Subcutaneous abdominal adipose tissue (tissue), 5 donors: ENCODE results near the gene NOTCH4.
"Not testable (repeated sequence)": the region's sequence is repeated elsewhere in the genome, so short reads cannot be mapped to it uniquely, and the experiment has no call there.

Experiments
- H3K27ac ChIP-seq: one replicate; pipeline ENCODE4 v1.7.0; 2013; ENCODE audit warnings: low read depth, mild to moderate bottlenecking, inconsistent platforms, low read length, moderate library complexity
- H3K27me3 ChIP-seq, 5 donors: one replicate each; pipeline ENCODE4 v1.7.0; 2013; ENCODE audit warnings: low read length in 5 of 5, inconsistent platforms in 1 of 5; ENCODE audit not compliant: control insufficient read depth in 5 of 5, insufficient read depth in 4 of 5
- H3K36me3 ChIP-seq, 5 donors: one replicate each; pipeline ENCODE4 v1.7.0; 2013; ENCODE audit warnings: low read length in 5 of 5; ENCODE audit not compliant: control insufficient read depth in 5 of 5, insufficient read depth in 5 of 5
- H3K4me1 ChIP-seq, 5 donors: one replicate each; pipeline ENCODE4 v1.7.0; 2013; ENCODE audit warnings: low read length in 5 of 5, mild to moderate bottlenecking in 3 of 5, moderate library complexity in 1 of 5; ENCODE audit not compliant: control insufficient read depth in 5 of 5, insufficient read depth in 5 of 5
- H3K4me3 ChIP-seq, 5 donors: one replicate each; pipeline ENCODE4 v1.7.0; 2013; ENCODE audit warnings: low read length in 5 of 5, low read depth in 1 of 5
- H3K9ac ChIP-seq, 5 donors: one replicate each; pipeline ENCODE4 v1.7.0; 2013; ENCODE audit warnings: low read length in 5 of 5, mild to moderate bottlenecking in 4 of 5, moderate library complexity in 3 of 5
- H3K9me3 ChIP-seq, 5 donors: one replicate each; pipeline ENCODE4 v1.7.0; 2013; ENCODE audit warnings: low read length in 5 of 5; ENCODE audit not compliant: control insufficient read depth in 5 of 5
- donor health status: healthy.
- donor health status: healthy.
- donor health status: healthy.
- donor health status: healthy.
- donor health status: healthy.

NOTCH4 gene

DNA sequence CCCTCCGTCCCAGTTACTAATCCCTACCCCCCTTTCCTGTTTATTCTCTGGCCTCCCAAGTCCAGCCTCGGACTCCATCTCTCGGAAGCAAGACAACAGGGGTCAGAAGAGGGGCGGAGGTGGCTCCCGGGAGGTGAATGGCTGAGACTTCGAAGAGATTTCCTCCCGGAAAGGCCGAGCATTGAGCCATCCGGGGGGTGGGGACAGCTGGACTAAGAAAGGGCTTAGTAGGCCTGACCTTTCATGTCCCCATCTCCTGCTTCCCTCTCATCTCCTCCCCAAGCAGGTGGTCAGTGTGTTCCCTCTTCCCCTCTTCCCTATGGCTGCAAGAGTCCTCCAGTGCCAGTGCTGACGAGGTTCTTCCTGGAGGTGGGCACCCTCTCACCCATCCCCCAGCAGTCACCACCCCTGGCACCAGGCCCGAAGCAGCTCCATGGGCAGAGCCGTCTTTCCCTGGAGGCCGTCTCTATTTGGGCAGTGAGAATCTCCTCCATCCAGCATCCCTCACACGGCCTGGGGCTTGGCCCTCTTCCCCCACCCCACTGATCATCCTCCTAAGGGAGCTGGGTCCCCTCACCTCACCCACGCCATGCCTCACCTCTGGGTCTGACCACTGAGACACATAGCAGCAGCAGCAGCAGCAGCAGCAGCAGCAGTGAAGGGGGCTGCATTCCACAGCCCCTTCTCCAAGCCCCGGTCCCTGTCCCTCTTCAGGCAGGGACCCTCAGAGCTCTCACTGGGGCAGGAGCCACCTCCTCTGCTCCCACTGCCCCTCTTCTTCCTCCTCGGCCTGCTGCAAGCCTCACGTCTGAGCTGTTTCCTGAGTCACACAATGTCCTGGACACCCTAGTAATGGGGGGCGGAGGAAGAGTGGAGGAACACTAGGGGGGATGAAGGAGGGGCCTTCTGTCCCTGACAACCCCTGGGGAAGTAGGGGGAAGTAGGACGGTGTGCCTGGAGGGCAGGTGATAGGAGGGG, at the start of gene NOTCH4:
NOTCH4 (minus strand) TSS at position 810 of the 978 bp plus-strand sequence; CDS start at position 671, 139 bp downstream.
- H3K9me3 ChIP-seq = no peaks in the 10 kb centered on the region
- peak within 1 kb of the TSS; percentile 64 for H3K27ac ChIP-seq
- peaks cover 0 to 14% (median 3%) of the 10 kb centered on the region in 5 donors for H3K27me3 ChIP-seq
- peak within 1 kb of the TSS; percentile 13 to 73 (median 66) for H3K4me3 ChIP-seq
- H3K36me3 ChIP-seq = peaks cover 0 to 28% (median 16%) of the 10 kb centered on the region in 5 donors
- peaks cover 0 to 58% (median 3%) of the 10 kb centered on the region in 5 donors for H3K4me1 ChIP-seq
- peak within 1 kb of the TSS in 2 of 5 donors; percentile 62 to 74 for H3K9ac ChIP-seq

DNA sequence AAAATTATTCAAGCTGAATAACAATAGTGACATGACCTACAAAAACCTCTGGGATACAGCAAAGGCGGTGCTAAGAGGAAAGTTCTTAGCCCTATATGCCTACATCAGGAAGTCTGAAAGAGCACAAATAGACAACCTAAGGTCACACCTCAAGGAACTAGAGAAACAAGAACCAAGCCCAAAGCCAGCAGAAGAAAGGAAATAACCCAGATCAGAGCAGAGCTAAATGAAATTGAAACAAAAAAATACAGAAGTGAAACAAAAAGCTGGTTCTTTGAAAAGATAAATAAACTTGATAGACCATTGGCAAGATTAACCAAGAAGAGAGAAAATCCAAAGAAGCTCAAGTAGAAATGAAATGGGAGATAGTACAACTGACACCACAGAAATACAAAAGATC, 47.6 kb upstream of the NOTCH4 start:
- H3K4me1 ChIP-seq = no peaks in the 10 kb centered on the region
- H3K9ac ChIP-seq = no peak overlapping the region
- H3K27ac ChIP-seq = no peak overlapping the region
- H3K27me3 ChIP-seq = no peaks in the 10 kb centered on the region
- no peaks in the 10 kb centered on the region for H3K9me3 ChIP-seq
- H3K4me3 ChIP-seq = no peak overlapping the region
- no peaks in the 10 kb centered on the region for H3K36me3 ChIP-seq

DNA sequence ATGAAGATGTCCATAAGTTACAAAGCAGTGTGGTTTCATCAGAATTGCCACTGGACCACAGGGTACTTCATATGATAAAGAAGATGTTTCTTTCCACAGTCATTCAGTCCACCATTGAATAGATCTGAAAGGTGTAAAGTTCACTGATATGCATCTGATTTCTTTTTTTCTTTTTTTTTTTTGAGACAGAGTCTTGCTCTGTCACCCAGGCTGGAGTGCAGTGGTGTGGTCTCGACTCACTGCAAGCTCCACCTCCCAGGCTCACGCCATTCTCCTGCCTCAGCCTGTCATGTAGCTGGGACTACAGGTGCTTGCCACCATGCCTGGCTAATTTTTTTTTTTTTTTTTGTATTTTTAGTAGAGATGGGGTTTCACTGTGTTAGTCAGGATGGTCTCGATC, 44.6 kb upstream of the NOTCH4 start:
- H3K4me3 ChIP-seq, H3K27me3 ChIP-seq, H3K27ac ChIP-seq, H3K36me3 ChIP-seq, H3K4me1 ChIP-seq, H3K9me3 ChIP-seq, H3K9ac ChIP-seq: not testable (repeated sequence)

DNA sequence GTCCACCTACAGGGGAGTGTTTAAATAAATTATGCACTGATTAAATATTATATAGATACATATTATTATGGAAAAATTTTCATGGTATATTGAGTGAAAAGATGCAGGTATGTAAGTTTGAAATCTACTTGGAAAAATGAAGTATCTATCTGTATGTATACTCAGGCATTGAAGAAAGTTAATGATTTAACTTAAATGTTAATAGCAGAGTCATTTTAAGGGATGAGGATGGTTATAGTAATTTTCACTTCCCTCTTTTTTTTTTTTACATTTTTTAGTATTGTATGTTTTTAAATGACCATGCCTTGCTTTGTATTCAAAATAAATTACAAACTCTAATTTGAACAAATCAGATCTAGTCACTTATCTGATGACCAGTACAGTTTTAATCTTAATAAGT, 43.2 kb upstream of the NOTCH4 start:
- Histone ChIP-seq H3K9me3 (no peaks in the 10 kb centered on the region), H3K4me3 (no peak overlapping the region), H3K9ac (no peak overlapping the region), H3K4me1 (no peaks in the 10 kb centered on the region), H3K27me3 (no peaks in the 10 kb centered on the region), H3K36me3 (no peaks in the 10 kb centered on the region), H3K27ac (no peak overlapping the region)

DNA sequence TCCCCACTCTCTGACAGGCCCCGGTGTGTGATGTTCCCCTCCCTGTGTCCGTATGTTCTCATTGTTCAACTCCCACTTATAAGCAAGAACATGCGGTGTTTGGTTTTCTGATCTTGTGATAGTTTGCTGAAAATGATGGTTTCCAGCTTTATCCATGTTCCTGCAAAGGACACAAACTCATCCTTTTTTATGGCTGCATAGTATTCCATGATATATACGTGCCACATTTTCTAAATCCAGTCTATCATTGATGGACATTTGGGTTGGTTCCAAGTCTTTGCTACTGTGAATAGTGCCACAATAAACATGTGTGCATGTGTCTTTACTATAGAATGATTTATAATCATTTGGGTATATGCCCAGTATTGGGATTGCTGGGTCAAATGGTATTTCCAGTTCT, 33.4 kb upstream of the NOTCH4 start:
- H3K4me1 ChIP-seq = peaks cover 0 to 21% (median 9%) of the 10 kb centered on the region in 5 donors
- H3K36me3 ChIP-seq, H3K9me3 ChIP-seq, H3K4me3 ChIP-seq, H3K27ac ChIP-seq, H3K27me3 ChIP-seq, H3K9ac ChIP-seq: not testable (repeated sequence)

DNA sequence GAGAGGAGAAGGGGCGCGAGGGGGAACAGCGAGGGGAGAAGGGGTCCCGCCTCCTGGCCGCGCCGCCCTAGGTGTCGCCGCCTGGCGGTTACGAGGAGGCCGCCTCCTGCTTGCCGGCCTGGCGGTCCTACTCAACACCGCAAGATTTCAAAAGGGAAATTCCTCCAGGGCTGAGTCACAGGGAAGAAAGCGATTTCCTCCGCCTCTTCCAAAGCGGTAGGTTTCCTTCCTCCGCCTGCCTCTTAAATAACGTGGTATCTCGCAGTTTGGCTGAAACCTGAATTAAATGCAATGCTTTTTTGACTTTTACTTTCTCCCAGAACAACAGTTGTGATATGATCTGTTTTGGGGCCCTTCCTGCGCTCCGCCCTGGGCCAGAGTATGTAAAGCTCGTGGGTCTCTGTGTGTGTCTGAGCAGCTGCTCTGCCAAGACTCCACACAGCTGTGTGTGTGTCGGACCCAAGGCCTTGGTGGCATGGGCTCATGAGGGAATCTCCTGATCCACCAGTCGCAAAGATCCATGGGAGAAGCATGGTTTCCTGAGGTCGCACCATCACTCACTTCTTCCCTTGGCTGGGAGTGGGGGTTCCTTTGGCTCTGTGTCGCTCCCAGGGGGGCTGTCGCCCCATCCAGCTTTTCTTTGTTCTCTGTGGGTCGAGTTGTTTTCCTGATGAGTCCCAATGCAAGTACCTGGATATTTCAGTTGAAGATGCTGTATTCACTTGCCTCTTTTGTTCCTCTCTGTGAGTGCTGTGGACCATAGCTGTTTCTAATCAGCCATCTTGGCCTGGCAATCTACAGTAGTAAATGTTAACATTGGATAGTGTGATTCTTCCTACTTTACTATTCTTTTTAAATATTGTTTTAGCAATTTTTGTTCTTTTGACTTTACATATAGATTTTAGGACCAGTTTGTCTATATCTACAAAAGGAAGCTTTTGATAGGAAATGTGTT, 31.6 kb upstream of the NOTCH4 start:
- Histone ChIP-seq H3K36me3 (no peaks in the 10 kb centered on the region), H3K4me3 (peak overlapping the region; percentile 38 to 72 (median 61)), H3K27me3 (no peaks in the 10 kb centered on the region), H3K27ac (peak overlapping the region; percentile 77), H3K9me3 (no peaks in the 10 kb centered on the region), H3K9ac (peak overlapping the region in 3 of 5 donors; percentile 41 to 68 (median 65)), H3K4me1 (peaks cover 0 to 22% (median 9%) of the 10 kb centered on the region in 5 donors)

DNA sequence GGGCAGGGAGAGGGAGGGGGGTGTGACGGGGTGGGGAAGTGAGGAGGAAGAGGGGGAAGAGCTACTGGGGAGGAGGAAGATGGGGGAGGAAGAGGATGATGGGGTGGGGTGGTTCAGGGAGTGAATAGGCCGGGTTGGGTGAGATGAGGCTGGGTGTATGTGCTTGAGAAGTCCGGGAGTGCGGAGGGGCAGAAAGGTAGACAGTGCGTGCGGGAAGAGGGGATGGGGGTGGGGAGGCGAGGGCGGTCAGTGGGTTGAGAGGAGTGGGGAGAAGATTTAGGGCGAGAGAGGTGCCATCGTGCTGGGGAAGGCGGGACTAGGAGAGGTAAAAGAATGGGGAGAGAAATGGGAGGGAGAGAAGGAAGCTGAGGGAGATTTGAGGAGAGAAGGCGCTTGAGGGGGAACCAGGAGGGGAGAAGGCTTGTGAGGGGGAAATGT, 30.9 kb upstream of the NOTCH4 start:
- Histone ChIP-seq H3K27ac (peak overlapping the region; percentile 77), H3K4me1 (peaks cover 0 to 22% (median 9%) of the 10 kb centered on the region in 5 donors), H3K27me3 (no peaks in the 10 kb centered on the region), H3K36me3 (no peaks in the 10 kb centered on the region), H3K9me3 (no peaks in the 10 kb centered on the region), H3K4me3 (peak overlapping the region; percentile 38 to 72 (median 57)), H3K9ac (peak overlapping the region in 3 of 5 donors; percentile 41 to 68 (median 48))

DNA sequence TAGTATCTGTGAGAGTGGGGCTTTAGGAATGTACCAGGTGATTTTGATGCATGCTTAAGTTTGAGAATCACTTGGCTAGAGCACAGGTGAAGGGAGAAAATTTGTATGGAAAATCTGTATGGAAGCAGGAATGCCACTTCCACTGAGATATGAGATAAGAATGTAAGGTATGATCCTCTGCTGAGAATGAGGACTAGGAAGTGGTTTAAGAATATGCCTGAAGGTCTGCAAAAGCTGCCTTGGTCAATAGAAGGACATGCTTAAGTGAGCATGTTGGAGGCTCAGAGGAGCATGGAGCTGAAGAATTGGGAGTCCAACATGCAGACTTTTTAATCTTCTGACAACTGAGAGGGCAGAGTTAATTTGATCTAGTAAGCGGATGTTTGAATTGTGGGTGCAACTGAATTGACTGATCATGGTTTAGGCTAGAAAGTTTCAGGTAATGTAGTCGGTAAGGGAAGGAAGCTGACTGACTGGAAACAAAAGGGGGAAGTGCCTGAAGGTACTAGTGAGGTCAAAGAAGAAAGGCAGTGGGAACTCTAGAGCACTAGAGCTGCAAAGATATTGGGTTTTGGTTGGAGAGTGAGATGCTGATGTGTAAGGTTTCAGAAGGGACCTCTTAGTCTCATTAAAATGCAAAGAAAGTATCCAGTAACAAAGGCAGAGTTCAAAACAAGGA, 28.6 kb upstream of the NOTCH4 start:
- H3K4me1 ChIP-seq = peaks cover 0 to 22% (median 9%) of the 10 kb centered on the region in 5 donors
- H3K36me3 ChIP-seq = no peaks in the 10 kb centered on the region
- no peak overlapping the region for H3K4me3 ChIP-seq
- peaks cover 0 to 3% (median 0%) of the 10 kb centered on the region in 5 donors for H3K9me3 ChIP-seq
- no peak overlapping the region for H3K9ac ChIP-seq
- H3K27ac ChIP-seq = no peak overlapping the region
- H3K27me3 ChIP-seq = no peaks in the 10 kb centered on the region

DNA sequence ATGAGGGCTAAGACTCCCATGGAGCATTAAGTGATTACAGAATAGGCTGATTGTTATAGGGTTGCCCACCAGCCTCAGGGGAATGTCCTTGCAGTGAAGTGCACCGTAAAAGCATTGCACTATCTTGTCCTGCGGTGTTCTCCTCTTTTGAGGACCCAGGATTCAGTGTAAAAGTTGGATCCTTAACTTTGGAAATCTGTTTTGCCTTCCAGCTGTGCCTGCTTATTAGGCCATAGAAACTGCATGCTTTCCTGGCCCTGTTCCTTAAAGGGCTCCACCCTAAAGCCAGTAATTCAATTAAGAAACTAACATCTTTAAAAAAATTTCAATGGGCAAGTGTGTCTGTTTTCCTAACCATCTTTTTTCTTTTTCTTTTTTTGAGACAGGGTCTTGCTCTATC, 25.4 kb upstream of the NOTCH4 start:
- no peak overlapping the region for H3K9ac ChIP-seq
- H3K4me3 ChIP-seq = no peak overlapping the region
- H3K9me3 ChIP-seq = peaks cover 0 to 3% (median 0%) of the 10 kb centered on the region in 5 donors
- no peak overlapping the region for H3K27ac ChIP-seq
- no peaks in the 10 kb centered on the region for H3K36me3 ChIP-seq
- peaks cover under 1 to 18% (median 5%) of the 10 kb centered on the region in 5 donors for H3K4me1 ChIP-seq
- no peaks in the 10 kb centered on the region for H3K27me3 ChIP-seq
